Trophoblast cell (in vitro differentiated cells and primary cell): Measurements from ENCODE around the gene ANKRD33.

ENCODE experiments used
- DNase-seq, 2 donors: peaks; one replicate each; pipeline ENCODE4 v3.0.0-alpha.2; 2016
- H2AFZ ChIP-seq: 2 replicates; pipeline ENCODE4 v1.6.1; 2013; ENCODE audit warnings: low read length, moderate library complexity, mild to moderate bottlenecking; ENCODE audit not compliant: insufficient read depth, poor library complexity
- H2AK5ac ChIP-seq: 2 replicates; pipeline ENCODE4 v1.6.1; 2013; ENCODE audit warnings: mild to moderate bottlenecking, low read length
- H2BK120ac ChIP-seq: 2 replicates; pipeline ENCODE4 v1.6.1; 2013; ENCODE audit warnings: low read length, mild to moderate bottlenecking, moderate library complexity; ENCODE audit not compliant: insufficient read depth, poor library complexity
- H2BK12ac ChIP-seq: 2 replicates; pipeline ENCODE4 v1.6.1; 2013; ENCODE audit warnings: mild to moderate bottlenecking, low read length, moderate library complexity
- H2BK5ac ChIP-seq: 2 replicates; pipeline ENCODE4 v1.6.1; 2013; ENCODE audit warnings: low read length, low read depth, moderate library complexity, mild to moderate bottlenecking; ENCODE audit not compliant: poor library complexity
- H3K14ac ChIP-seq: 2 replicates; pipeline ENCODE4 v1.6.1; 2013; ENCODE audit warnings: mild to moderate bottlenecking, low read length
- H3K18ac ChIP-seq: 2 replicates; pipeline ENCODE4 v1.6.1; 2013; ENCODE audit warnings: mild to moderate bottlenecking, low read length
- H3K23ac ChIP-seq: 2 replicates; pipeline ENCODE4 v1.6.1; 2013; ENCODE audit warnings: low read length
- H3K27ac ChIP-seq: 2 replicates; pipeline ENCODE4 v1.5.1; 2013; ENCODE audit warnings: low read depth, mild to moderate bottlenecking, inconsistent platforms, low read length, moderate library complexity
- H3K27me3 ChIP-seq: 2 replicates; pipeline ENCODE4 v1.6.1; 2013; ENCODE audit warnings: inconsistent platforms, mild to moderate bottlenecking, low read length, moderate library complexity; ENCODE audit not compliant: insufficient read depth
- H3K36me3 ChIP-seq, 2 experiments: 1 replicate in 1 of 2; 2 replicates in 1 of 2; pipeline ENCODE4 v1.6.1; 2013; ENCODE audit warnings: low read length in 2 of 2, mild to moderate bottlenecking in 2 of 2, moderate library complexity in 1 of 2; ENCODE audit not compliant: insufficient read depth in 2 of 2, control insufficient read depth in 1 of 2
- H3K4ac ChIP-seq: 2 replicates; pipeline ENCODE4 v1.6.1; 2013; ENCODE audit warnings: low read depth, mild to moderate bottlenecking, low read length, moderate library complexity
- H3K4me1 ChIP-seq, 2 experiments: 1 replicate in 1 of 2; 2 replicates in 1 of 2; pipeline ENCODE4 v1.6.1; 2013; ENCODE audit warnings: low read length in 2 of 2, mild to moderate bottlenecking in 2 of 2, moderate library complexity in 1 of 2; ENCODE audit not compliant: insufficient read depth in 2 of 2, control insufficient read depth in 1 of 2
- H3K4me2 ChIP-seq: 2 replicates; pipeline ENCODE4 v1.6.1; 2013; ENCODE audit warnings: inconsistent platforms, mild to moderate bottlenecking, low read length, moderate library complexity
- H3K4me3 ChIP-seq: 2 replicates; pipeline ENCODE4 v1.5.1; 2013; ENCODE audit warnings: mild to moderate bottlenecking, low read depth, low read length, inconsistent platforms
- H3K79me1 ChIP-seq: one replicate; pipeline ENCODE4 v1.6.1; 2013; ENCODE audit warnings: low read length
- H3K79me2 ChIP-seq: 2 replicates; pipeline ENCODE4 v1.6.1; 2013; ENCODE audit warnings: low read length, mild to moderate bottlenecking; ENCODE audit not compliant: control insufficient read depth, insufficient read depth, poor library complexity
- H3K9ac ChIP-seq: 2 replicates; pipeline ENCODE4 v1.6.1; 2013; ENCODE audit warnings: mild to moderate bottlenecking, low read length
- H3K9me3 ChIP-seq: 2 replicates; pipeline ENCODE4 v1.6.1; 2013; ENCODE audit warnings: low read depth, mild to moderate bottlenecking, control low read depth, inconsistent platforms, low read length; ENCODE audit not compliant: insufficient read depth
- H4K12ac ChIP-seq: 2 replicates; pipeline ENCODE4 v1.6.1; 2013; ENCODE audit warnings: low read depth, mild to moderate bottlenecking, low read length, moderate library complexity
- H4K8ac ChIP-seq: 2 replicates; pipeline ENCODE4 v1.6.1; 2013; ENCODE audit warnings: low read depth, mild to moderate bottlenecking, low read length, moderate library complexity
- H4K91ac ChIP-seq: one replicate; pipeline ENCODE4 v1.6.1; 2013; ENCODE audit warnings: low read depth, mild to moderate bottlenecking, low read length, moderate library complexity
- WGBS: extraction: QIAGEN DNeasy Blood & Tissue Kit; methylation state at CpG from one replicate; pipeline ENCODE4 v1.1.7; 2013; ENCODE audit warnings: missing lambda C conversion rate; ENCODE audit not compliant: insufficient read length, insufficient coverage; ENCODE audit errors: extremely low coverage; 5-methylcytosine and 5-hydroxymethylcytosine counted together

ANKRD33 gene

DNA sequence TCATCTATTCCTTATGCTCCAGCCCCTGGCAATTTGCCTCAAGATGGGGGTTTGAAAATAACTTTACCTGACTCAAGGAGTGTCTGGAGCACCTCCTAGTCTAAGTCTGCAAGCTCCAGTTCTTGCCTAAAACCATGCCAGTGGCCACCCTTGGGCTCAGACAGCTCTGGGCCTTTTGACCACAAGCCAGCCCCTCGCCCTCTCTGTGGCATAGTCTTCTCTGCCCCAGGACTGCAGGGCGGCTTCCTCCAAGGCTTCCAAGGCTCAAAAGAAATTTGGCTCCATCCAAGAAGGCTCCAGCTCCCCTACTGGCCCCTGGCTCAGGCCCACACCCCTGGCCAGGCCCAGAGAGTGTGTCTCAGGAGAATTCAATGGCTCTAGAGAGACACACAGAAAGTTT, 34.2 kb downstream of the ANKRD33 start:
- Histone ChIP-seq H4K12ac (no peak overlapping the region), H3K23ac (no peak overlapping the region), H3K18ac (no peak overlapping the region), H2AK5ac (no peak overlapping the region), H3K9ac (no peak overlapping the region), H3K14ac (no peak overlapping the region), H3K27me3 (no peaks in the 10 kb centered on the region), H3K36me3 (no peaks in the 10 kb centered on the region), H2AFZ (no peak overlapping the region), H3K79me1 (peaks cover 7% of the 10 kb centered on the region), H3K4ac (no peak overlapping the region), H3K4me1 (peaks cover 8 to 15% of the 10 kb centered on the region in 2 experiments), H3K9me3 (no peaks in the 10 kb centered on the region), H2BK120ac (no peak overlapping the region), H3K4me3 (no peak overlapping the region), H4K91ac (no peak overlapping the region), H4K8ac (no peak overlapping the region), H3K4me2 (no peak overlapping the region), H2BK12ac (no peak overlapping the region), H2BK5ac (no peak overlapping the region), H3K27ac (no peak overlapping the region), H3K79me2 (no peaks in the 10 kb centered on the region)
- WGBS, result no CpG with 5 or more reads among the region's 2 CpGs
- no peak for DNase-seq

DNA sequence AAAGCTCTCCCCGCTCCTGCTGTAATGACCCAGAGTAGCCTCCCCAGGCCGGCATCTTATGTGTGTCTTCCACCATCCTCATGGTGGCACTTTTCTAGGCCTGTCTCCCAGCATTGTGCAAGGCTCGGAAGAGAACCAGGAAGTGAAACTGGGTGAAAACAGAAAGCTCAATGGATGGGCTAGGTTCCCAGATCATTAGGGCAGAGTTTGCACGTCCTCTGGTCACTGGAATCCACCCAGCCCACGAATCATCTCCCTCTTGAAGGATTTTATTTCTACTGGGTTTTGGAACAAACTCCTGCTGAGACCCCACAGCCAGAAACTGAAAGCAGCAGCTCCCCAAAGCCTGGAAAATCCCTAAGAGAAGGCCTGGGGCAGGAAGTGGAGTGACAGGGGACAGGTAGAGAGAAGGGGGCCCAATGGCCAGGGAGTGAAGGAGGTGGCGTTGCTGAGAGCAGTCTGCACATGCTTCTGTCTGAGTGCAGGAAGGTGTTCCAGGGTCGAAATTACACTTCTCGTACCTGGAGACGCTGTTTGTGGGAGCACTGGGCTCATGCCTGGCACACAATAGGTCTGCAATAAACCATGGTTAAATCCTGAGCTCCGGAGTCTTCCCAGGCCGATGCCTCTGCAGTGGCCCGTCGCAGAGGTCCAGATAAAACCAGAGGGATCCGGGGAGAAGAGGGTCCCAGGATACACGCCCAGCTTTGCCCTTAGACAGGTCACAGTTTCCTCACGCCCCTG, 35.0 kb downstream of the ANKRD33 start:
- Histone ChIP-seq H3K79me1 (peaks cover 7% of the 10 kb centered on the region), H3K27ac (no peak overlapping the region), H2BK5ac (no peak overlapping the region), H3K36me3 (no peaks in the 10 kb centered on the region), H2AFZ (no peak overlapping the region), H3K4me2 (no peak overlapping the region), H4K91ac (no peak overlapping the region), H3K18ac (no peak overlapping the region), H3K14ac (no peak overlapping the region), H4K12ac (no peak overlapping the region), H3K79me2 (no peaks in the 10 kb centered on the region), H3K9ac (no peak overlapping the region), H3K4me3 (peak overlapping the region; percentile 15), H3K27me3 (no peaks in the 10 kb centered on the region), H3K4me1 (peaks cover 8 to 15% of the 10 kb centered on the region in 2 experiments), H3K9me3 (no peaks in the 10 kb centered on the region), H3K23ac (no peak overlapping the region), H2AK5ac (no peak overlapping the region), H4K8ac (no peak overlapping the region), H2BK120ac (no peak overlapping the region), H3K4ac (no peak overlapping the region), H2BK12ac (no peak overlapping the region)
- DNase-seq, result peak; percentile 51 to 71
- WGBS, result no CpG with 5 or more reads among the region's 16 CpGs

DNA sequence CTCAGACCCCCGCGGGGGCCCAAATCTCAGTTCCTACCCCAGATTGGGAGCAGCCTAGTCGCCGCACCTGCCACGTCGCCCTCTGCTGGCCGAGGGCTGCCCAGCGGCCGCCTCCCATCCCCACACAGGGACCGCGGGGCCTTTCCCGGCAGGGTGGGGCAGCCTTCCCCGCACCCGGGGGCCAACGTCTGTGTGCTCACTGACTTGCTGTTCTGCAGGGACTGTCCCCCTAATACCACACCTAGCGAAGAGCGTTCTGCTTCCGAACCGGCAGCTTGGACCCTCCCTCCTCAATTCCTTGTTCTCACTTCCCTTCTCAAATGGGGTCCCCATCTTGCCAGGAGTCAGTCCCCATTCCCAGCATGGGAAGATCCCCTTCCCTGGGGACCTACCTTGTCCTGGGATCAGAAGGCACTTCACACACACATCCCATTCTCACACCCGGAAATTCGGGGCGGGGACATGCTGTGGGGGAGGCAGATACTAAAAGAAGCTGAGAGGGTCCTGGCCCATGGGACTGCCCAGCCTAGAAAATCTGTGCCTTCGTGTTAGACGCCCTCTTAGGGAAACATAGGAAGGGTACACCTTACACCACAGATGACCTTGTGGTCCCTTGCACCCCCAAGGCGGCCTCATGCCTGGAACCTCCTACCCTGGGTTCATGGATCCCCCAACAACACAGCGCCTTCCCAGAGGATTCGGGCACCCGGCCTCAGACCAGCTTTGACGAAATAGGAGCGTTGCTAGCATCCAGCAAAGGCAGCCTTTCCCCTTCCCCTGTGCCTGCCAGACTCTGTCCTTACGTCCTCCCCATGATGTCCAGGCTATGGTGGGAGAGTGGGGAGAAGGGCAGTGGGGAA, 35.8 kb downstream of the ANKRD33 start:
- Histone ChIP-seq H3K9ac (no peak overlapping the region), H3K4ac (no peak overlapping the region), H2AK5ac (no peak overlapping the region), H4K8ac (no peak overlapping the region), H2AFZ (no peak overlapping the region), H2BK5ac (no peak overlapping the region), H4K12ac (no peak overlapping the region), H3K14ac (no peak overlapping the region), H3K79me2 (no peaks in the 10 kb centered on the region), H2BK120ac (no peak overlapping the region), H3K18ac (no peak overlapping the region), H2BK12ac (no peak overlapping the region), H3K27me3 (no peaks in the 10 kb centered on the region), H3K4me1 (peaks cover 8 to 15% of the 10 kb centered on the region in 2 experiments), H3K79me1 (peaks cover 7% of the 10 kb centered on the region), H4K91ac (no peak overlapping the region), H3K23ac (no peak overlapping the region), H3K4me3 (no peak overlapping the region), H3K36me3 (no peaks in the 10 kb centered on the region), H3K9me3 (no peaks in the 10 kb centered on the region), H3K4me2 (no peak overlapping the region), H3K27ac (no peak overlapping the region)
- DNase-seq, result peak; percentile 61 to 63
- WGBS, result no CpG with 5 or more reads among the region's 31 CpGs

DNA sequence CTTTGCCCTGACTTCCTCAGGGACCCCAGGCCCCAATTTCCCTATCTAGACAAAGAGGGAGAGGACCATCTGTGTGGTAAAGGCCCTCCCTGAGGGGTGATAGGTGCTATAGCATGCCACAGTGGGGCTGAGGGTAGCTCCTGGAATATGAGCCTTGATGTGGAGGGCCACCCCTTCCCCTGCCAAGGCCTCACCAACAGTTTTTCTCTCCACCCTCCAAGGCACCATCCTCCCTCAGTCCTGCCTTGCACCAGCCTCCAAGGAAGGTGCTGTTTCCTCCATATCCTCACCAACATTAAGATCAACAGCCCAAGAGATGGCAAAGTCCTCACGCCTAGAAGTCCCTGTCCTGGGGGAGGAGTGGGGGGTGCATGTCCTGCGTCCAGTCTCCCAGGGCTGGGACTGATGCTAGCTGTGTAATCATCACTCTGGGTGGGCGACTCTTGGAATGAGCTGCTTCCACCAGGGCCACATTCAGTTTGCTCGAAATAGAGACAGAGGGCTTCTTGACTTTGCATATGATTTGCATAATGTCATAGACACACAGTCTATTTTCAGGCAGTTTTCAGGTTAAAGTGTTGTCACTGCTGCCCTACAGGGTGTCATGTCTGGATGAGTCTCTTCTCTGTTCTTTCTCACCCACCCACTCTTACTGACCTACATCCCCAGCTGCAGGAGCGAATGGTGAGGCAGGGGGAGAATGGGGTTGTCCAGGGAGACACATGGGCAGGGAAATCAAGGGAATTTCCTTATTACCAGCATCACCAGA, 36.8 kb downstream of the ANKRD33 start:
- peak in 1 of 2 donors; percentile 13 for DNase-seq
- H2BK120ac ChIP-seq, result no peak overlapping the region
- H3K9me3 ChIP-seq, result no peaks in the 10 kb centered on the region
- H4K8ac ChIP-seq, result no peak overlapping the region
- H3K27ac ChIP-seq, result no peak overlapping the region
- no peak overlapping the region for H3K14ac ChIP-seq
- no peak overlapping the region for H3K4me3 ChIP-seq
- H3K23ac ChIP-seq, result no peak overlapping the region
- H3K79me1 ChIP-seq, result peaks cover 7% of the 10 kb centered on the region
- no peak overlapping the region for H4K12ac ChIP-seq
- H3K36me3 ChIP-seq, result no peaks in the 10 kb centered on the region
- H3K79me2 ChIP-seq, result no peaks in the 10 kb centered on the region
- peak overlapping the region; percentile 45 for H4K91ac ChIP-seq
- H3K4me1 ChIP-seq, result peaks cover 8 to 15% of the 10 kb centered on the region in 2 experiments
- peak overlapping the region; percentile 4 for H2BK12ac ChIP-seq
- H3K4ac ChIP-seq, result no peak overlapping the region
- H2BK5ac ChIP-seq, result no peak overlapping the region
- H2AK5ac ChIP-seq, result no peak overlapping the region
- H3K27me3 ChIP-seq, result no peaks in the 10 kb centered on the region
- H2AFZ ChIP-seq, result no peak overlapping the region
- WGBS, result no CpG with 5 or more reads among the region's 5 CpGs
- H3K9ac ChIP-seq, result no peak overlapping the region
- H3K4me2 ChIP-seq, result no peak overlapping the region
- H3K18ac ChIP-seq, result no peak overlapping the region
